PC-3 (cell line): ENCODE measurements around the gene AKAP8. TPM values are rescaled to one million over a fixed set of nuclear protein-coding genes. Genes with fewer than 3 reads are reported as not detected.

Source experiments
- ATAC-seq: fragments of 200-7000 bp; cut with Tn5 transposase; 2 replicates; pipeline ENCODE4 v1.9.1; 2020; ENCODE audit warnings: mild to moderate bottlenecking, moderate library complexity
- BruUV-seq: library from RNA; stranded (reverse); fragments of 400-500 nt; replicated peaks from 2 replicates; lab custom pipeline; 2021; lab: Mats Ljungman, UMichigan
- CTCF ChIA-PET: fragments of 300-600 bp; sonication (Branson Sonifier 250); formaldehyde crosslinking; loops from one replicate; lab custom pipeline; 2022; ENCODE audit warnings: antibody characterized with exemption; lab: Charles Lee
- POLR2A ChIA-PET: fragments of 300-600 bp; sonication (Branson Sonifier 250); formaldehyde crosslinking; loops from one replicate; lab custom pipeline; 2022; ENCODE audit warnings: antibody characterized with exemption; ENCODE audit not compliant: unreplicated experiment; lab: Charles Lee
- DNase-seq: peaks from one replicate; pipeline ENCODE4 v3.0.0-alpha.2; 2015
- H2AFZ ChIP-seq: fragments of 300-600 bp; sonication (generic); 2 replicates; pipeline ENCODE4 v1.6.0; 2016; ENCODE audit warnings: antibody characterized with exemption, low read length
- H3F3A ChIP-seq: fragments of 300-600 bp; sonication (generic); one replicate; pipeline ENCODE4 v1.6.0; 2017; ENCODE audit warnings: antibody characterized with exemption, low read length, control low read depth, mild to moderate bottlenecking; ENCODE audit not compliant: unreplicated experiment
- H3K27ac ChIP-seq: fragments of 300-600 bp; sonication (generic); 2 replicates; pipeline ENCODE4 v1.5.1; 2016; ENCODE audit warnings: mild to moderate bottlenecking, low read length
- H3K27me3 ChIP-seq: fragments of 300-600 bp; sonication (generic); 2 replicates; pipeline ENCODE4 v1.6.1; 2016; ENCODE audit warnings: low read length, mixed read lengths
- H3K36me3 ChIP-seq: fragments of 300-600 bp; sonication (generic); 2 replicates; pipeline ENCODE4 v1.6.1; 2016; ENCODE audit warnings: low read depth, mixed run types, low read length, mixed read lengths
- H3K4me1 ChIP-seq: fragments of 300-600 bp; sonication (generic); 2 replicates; pipeline ENCODE4 v1.5.1; 2016; ENCODE audit warnings: low read length; ENCODE audit not compliant: insufficient read depth
- H3K4me2 ChIP-seq: fragments of 300-600 bp; sonication (generic); 2 replicates; pipeline ENCODE4 v1.6.0; 2016; ENCODE audit warnings: low read length
- H3K4me3 ChIP-seq: fragments of 300-600 bp; sonication (generic); 2 replicates; pipeline ENCODE4 v1.5.1; 2016; ENCODE audit warnings: mild to moderate bottlenecking, low read length, mixed read lengths
- H3K79me2 ChIP-seq: fragments of 300-600 bp; sonication (generic); 2 replicates; pipeline ENCODE4 v1.6.1; 2017; ENCODE audit warnings: low read length, mixed read lengths
- H3K9ac ChIP-seq: fragments of 300-600 bp; sonication (generic); 2 replicates; pipeline ENCODE4 v1.6.0; 2016; ENCODE audit warnings: mild to moderate bottlenecking, low read length
- H3K9me2 ChIP-seq: fragments of 300-600 bp; sonication (generic); replicated peaks from 2 replicates; pipeline ENCODE4 v1.6.1; 2016; ENCODE audit warnings: mixed run types, low read length, mixed read lengths
- H3K9me3 ChIP-seq: fragments of 300-600 bp; sonication (generic); 2 replicates; pipeline ENCODE4 v1.6.1; 2016; ENCODE audit warnings: low read length, mixed read lengths
- H4K20me1 ChIP-seq: fragments of 300-600 bp; sonication (generic); 2 replicates; pipeline ENCODE4 v1.6.1; 2016; ENCODE audit warnings: low read length, mixed read lengths
- EZH2 ChIP-seq: fragments of 300-600 bp; sonication (generic); IDR thresholded peaks from one replicate; pipeline ENCODE4 v1.6.1; 2017; ENCODE audit warnings: antibody characterized with exemption, mild to moderate bottlenecking, low read length; ENCODE audit not compliant: unreplicated experiment
- EZH2phosphoT487 ChIP-seq: fragments of 300-600 bp; sonication (generic); IDR thresholded peaks from 2 replicates; pipeline ENCODE4 v1.6.1; 2018; ENCODE audit warnings: mild to moderate bottlenecking, antibody characterized with exemption, low read length, borderline replicate concordance
- intact Hi-C: fragments of 100-400 bp; cut with micrococcal nuclease; formaldehyde crosslinking; loops from 2 replicates; pipeline ENCODE4 v1.9.0; 2023
- total RNA-seq: library from RNA; depleted of rRNA; stranded (reverse); fragments of >200 nt; gene quantifications from 2 replicates; pipeline ENCODE4 v1.2.3, GENCODE V29; 2014
- TF ChIP-seq, protein P1 (sequence below): fragments of 300-600 bp; sonication (generic); conservative IDR thresholded peaks from 2 replicates; pipeline ENCODE4 v1.5.1; 2017; ENCODE audit warnings: antibody characterized with exemption, low read depth, mild to moderate bottlenecking, low read length

Gene AKAP8
- total RNA-seq, 1 experiment from 2014 or later = 36.3 TPM

DNA sequence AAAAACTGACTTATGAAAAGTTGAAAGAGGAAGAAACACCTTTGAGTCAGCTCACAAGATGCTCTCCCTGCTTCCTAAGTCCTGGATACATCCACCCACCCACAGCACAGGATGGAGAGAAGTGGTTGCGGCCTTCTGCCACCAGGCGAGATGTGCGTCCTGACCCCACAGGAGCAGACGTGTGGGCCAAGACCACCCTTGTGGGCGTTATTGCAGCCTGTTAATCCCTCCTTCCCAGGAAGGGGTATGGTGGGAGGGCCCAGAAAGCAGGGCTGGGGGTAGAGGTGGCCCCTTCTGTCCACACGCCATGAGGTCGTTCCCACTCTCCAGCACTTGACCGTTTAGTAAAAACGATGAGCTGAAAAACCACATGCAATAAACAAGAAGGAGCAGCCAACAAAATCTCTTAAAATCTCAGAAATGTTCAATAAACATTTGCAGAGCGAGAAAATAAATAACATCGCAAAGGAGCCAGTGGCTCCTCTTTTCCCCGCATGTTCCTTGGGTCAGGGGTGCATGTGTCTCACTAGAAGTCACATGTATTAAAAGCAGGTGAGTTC, 41.6 kb upstream of the AKAP8 start:
- Histone ChIP-seq H3K27me3 (no peaks in the 10 kb centered on the region), H3K4me2 (no peak overlapping the region), H3K9me2 (no peaks in the 10 kb centered on the region), H3K79me2 (peaks cover 25% of the 10 kb centered on the region), H2AFZ (no peak overlapping the region), H3K4me3 (no peak overlapping the region), H3K27ac (no peak overlapping the region), H3K4me1 (peaks cover 23% of the 10 kb centered on the region), H3K9ac (no peak overlapping the region), H4K20me1 (peaks cover 20% of the 10 kb centered on the region), H3K9me3 (no peaks in the 10 kb centered on the region), H3F3A (no peaks in the 10 kb centered on the region), H3K36me3 (peaks cover 39% of the 10 kb centered on the region)
- CTCF ChIA-PET = no interaction called here
- TF ChIP-seq EZH2phosphoT487 (no peak), EZH2 (no peak)
- TF ChIP-seq, protein P1, sequence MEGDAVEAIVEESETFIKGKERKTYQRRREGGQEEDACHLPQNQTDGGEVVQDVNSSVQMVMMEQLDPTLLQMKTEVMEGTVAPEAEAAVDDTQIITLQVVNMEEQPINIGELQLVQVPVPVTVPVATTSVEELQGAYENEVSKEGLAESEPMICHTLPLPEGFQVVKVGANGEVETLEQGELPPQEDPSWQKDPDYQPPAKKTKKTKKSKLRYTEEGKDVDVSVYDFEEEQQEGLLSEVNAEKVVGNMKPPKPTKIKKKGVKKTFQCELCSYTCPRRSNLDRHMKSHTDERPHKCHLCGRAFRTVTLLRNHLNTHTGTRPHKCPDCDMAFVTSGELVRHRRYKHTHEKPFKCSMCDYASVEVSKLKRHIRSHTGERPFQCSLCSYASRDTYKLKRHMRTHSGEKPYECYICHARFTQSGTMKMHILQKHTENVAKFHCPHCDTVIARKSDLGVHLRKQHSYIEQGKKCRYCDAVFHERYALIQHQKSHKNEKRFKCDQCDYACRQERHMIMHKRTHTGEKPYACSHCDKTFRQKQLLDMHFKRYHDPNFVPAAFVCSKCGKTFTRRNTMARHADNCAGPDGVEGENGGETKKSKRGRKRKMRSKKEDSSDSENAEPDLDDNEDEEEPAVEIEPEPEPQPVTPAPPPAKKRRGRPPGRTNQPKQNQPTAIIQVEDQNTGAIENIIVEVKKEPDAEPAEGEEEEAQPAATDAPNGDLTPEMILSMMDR = no peak
- POLR2A ChIA-PET = interaction anchor here (0.6 kb wide), 1 partner anchor 11 kb away, joined by 6 read pairs; no protein-coding TSS in a partner anchor
- intact Hi-C loops = no loop called here
- DNase-seq (no peak), ATAC-seq (no peak)
- BruUV-seq = no TSS peak

DNA sequence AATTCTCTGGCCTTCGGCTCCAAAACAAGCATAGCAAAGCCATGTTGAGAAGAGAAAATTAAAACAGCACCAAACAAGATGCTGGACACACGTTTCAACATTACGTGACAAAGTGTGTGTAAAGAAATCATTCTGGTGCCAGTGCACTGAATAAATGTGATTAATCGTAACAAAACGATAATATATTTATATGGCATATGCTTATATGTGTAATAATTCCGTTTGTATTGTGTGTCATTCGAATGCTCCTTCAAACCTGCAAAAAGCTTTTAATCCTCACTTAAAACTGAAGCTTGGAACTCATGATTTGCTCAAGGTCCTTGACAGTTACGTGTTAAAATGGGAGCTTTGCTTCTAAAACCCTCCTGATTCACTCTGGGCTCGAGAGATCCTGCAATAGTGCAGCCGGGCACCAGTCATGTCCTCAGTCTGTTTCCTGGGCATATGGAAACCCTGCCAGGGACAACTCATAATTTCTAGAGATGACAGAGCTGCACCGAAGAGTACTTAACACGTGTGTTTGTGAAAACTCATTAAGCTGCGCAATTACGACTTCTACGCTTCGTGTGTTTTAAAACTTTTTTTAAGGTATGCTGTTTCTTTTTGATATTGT, 39.9 kb upstream of the AKAP8 start:
- no TSS peak for BruUV-seq
- Histone ChIP-seq H3K9ac (peak overlapping the region; percentile 33; the same call in 1 of the 2 replicates), H3K79me2 (peaks cover 42% of the 10 kb centered on the region), H3K4me3 (peak overlapping the region; percentile 97), H3K27me3 (no peaks in the 10 kb centered on the region), H3K4me2 (peak overlapping the region; percentile 89), H3K27ac (0 out of 2 replicates have a peak overlapping the region, but pooled peaks have one; percentile 11), H3F3A (no peaks in the 10 kb centered on the region), H3K9me3 (no peaks in the 10 kb centered on the region), H4K20me1 (peaks cover 24% of the 10 kb centered on the region), H3K36me3 (peaks cover 33% of the 10 kb centered on the region), H3K9me2 (no peaks in the 10 kb centered on the region), H3K4me1 (peaks cover 23% of the 10 kb centered on the region), H2AFZ (peak overlapping the region; percentile 49; the same call in 1 of the 2 replicates)
- peak; percentile 21 for ATAC-seq
- TF ChIP-seq EZH2phosphoT487 (no peak), EZH2 (no peak)
- TF ChIP-seq, protein P1 = peak; percentile 16; the same call in 1 of the 2 replicates
- intact Hi-C loops = loop anchor here (1.0 to 10.0 kb wide), 3 partner anchors 40 to 155 kb away; partner anchors contain the start of gene AKAP8
- DNase-seq = peak; percentile 43
- ChIA-PET CTCF (interaction anchor here (1.8 kb wide), 1 partner anchor 136 kb away, joined by 15 read pairs; no protein-coding TSS in a partner anchor), POLR2A (interaction anchor here (0.6 to 1.5 kb wide), 6 partner anchors 9 to 281 kb away, joined by 3 to 23 read pairs (median 5); partner anchors contain the start of gene AKAP8)
